Right lobe of liver (tissue), 4 donors: ENCODE results near the gene KCTD14.

ENCODE experiments used
- CTCF ChIP-seq, 4 donors: fragments of 200-600 bp in 3 of 4; fragments of 450-650 bp in 1 of 4; IDR thresholded peaks; one replicate each; pipeline versions ENCODE4 v1.5.1 to v1.8.0; 2016 to 2022; ENCODE audit warnings: antibody characterized with exemption in 4 of 4, mild to moderate bottlenecking in 2 of 4
- POLR2A ChIP-seq: fragments of 450-650 bp; IDR thresholded peaks from one replicate; pipeline ENCODE4 v1.6.1; 2017; ENCODE audit warnings: antibody characterized with exemption, mild to moderate bottlenecking
- donor health status: DM: no; HTN: no; CAD: no.
- donor health status: DM: no; HTN: no; CAD: no.
- donor health status: DM: no; HTN: yes; CAD: no.

- TF ChIP-seq CTCF (IDR thresholded peaks at IDR 0.05), result no peak
- no peak for TF ChIP-seq POLR2A
These were observed 17.8 kb upstream of the KCTD14 start for GRCh38 chr11:78040691-78041379.
